ENCODE results near the gene RICTOR.
A peak's percentile ranks its signal among the peaks of the same experiment; 100 is the strongest.

Gene RICTOR

DNA sequence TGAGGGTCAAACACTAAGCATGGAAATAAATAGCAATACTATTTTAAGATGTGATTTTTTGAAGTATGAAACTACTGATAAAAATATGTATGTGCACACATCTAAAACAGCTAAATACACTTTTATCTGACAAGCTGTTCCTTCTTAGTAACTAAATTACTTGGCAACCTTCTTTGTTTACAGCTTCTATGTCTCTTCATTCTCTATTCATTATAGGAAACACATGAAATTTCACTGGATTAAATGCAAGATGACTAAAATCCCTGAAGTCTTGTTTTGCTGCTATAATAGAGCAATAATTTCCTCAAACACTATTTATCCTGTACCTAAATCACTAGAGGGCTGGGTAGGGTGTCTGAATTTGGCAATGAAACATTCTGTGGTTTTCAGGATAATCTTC is 11.7 kb downstream of the RICTOR start:
- 0 out of 2 replicates have a peak, but pooled peaks cover 3% of the 10 kb centered on the region for H3K36me3 ChIP-seq (ENCODE audit: insufficient read depth)
- no peak overlapping the region for H2AFZ ChIP-seq (ENCODE audit: low read depth)
- H3K27me3 ChIP-seq (ENCODE audit: insufficient read depth, low read depth) = no peaks in the 10 kb centered on the region
- H3K27ac ChIP-seq = no peak overlapping the region
- no peak overlapping the region for H3K4me2 ChIP-seq
- peaks cover 8% of the 10 kb centered on the region; the same call in 1 of the 2 replicates for H4K20me1 ChIP-seq (ENCODE audit: insufficient read depth)
- no peak overlapping the region for H3K4me3 ChIP-seq (IDR thresholded peaks at IDR 0.05; ENCODE audit: insufficient read depth, low read depth, low read length)
- TF ChIP-seq, protein P1, sequence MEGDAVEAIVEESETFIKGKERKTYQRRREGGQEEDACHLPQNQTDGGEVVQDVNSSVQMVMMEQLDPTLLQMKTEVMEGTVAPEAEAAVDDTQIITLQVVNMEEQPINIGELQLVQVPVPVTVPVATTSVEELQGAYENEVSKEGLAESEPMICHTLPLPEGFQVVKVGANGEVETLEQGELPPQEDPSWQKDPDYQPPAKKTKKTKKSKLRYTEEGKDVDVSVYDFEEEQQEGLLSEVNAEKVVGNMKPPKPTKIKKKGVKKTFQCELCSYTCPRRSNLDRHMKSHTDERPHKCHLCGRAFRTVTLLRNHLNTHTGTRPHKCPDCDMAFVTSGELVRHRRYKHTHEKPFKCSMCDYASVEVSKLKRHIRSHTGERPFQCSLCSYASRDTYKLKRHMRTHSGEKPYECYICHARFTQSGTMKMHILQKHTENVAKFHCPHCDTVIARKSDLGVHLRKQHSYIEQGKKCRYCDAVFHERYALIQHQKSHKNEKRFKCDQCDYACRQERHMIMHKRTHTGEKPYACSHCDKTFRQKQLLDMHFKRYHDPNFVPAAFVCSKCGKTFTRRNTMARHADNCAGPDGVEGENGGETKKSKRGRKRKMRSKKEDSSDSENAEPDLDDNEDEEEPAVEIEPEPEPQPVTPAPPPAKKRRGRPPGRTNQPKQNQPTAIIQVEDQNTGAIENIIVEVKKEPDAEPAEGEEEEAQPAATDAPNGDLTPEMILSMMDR (conservative IDR thresholded peaks at IDR 0.05; ENCODE audit: low read depth, low read length) = no peak
- peaks cover 33% of the 10 kb centered on the region for H3K4me1 ChIP-seq (ENCODE audit: low read depth, poor library complexity, severe bottlenecking)
- H3K79me2 ChIP-seq (ENCODE audit: insufficient read depth, low read depth) = peaks cover 84% of the 10 kb centered on the region
- H3K9ac ChIP-seq = no peak overlapping the region

DNA sequence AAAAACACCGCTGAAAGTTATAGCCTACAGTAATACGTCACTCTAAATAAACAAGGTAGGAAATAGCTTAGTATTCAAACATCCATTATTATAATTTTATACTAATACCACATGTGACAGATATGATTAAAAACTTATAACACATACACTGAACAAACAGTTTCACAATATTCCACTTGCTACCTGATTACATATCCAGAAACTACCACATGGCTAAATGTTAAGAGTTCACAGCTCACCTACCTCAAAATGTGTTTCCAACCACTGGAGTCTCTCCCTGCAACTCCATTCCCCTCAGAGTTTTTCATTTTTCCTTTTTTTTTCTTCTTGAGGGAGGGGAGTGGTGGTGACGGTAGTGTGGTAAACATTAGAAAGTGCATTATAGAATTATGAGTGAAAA is 12.1 kb downstream of the RICTOR start:
- H3K27me3 ChIP-seq (ENCODE audit: insufficient read depth, low read depth) = no peaks in the 10 kb centered on the region
- H3K27ac ChIP-seq = no peak overlapping the region
- H3K36me3 ChIP-seq (ENCODE audit: insufficient read depth) = 0 out of 2 replicates have a peak, but pooled peaks cover 3% of the 10 kb centered on the region
- no peak overlapping the region for H3K4me2 ChIP-seq
- no peak overlapping the region for H3K9ac ChIP-seq
- no peak overlapping the region for H2AFZ ChIP-seq (ENCODE audit: low read depth)
- peaks cover 11% of the 10 kb centered on the region; the same call in 1 of the 2 replicates for H4K20me1 ChIP-seq (ENCODE audit: insufficient read depth)
- TF ChIP-seq, protein P1 (conservative IDR thresholded peaks at IDR 0.05; ENCODE audit: low read depth, low read length) = no peak
- peaks cover 37% of the 10 kb centered on the region for H3K4me1 ChIP-seq (ENCODE audit: low read depth, poor library complexity, severe bottlenecking)
- H3K4me3 ChIP-seq (IDR thresholded peaks at IDR 0.05; ENCODE audit: insufficient read depth, low read depth, low read length) = no peak overlapping the region
- H3K79me2 ChIP-seq (ENCODE audit: insufficient read depth, low read depth) = peaks cover 84% of the 10 kb centered on the region

DNA sequence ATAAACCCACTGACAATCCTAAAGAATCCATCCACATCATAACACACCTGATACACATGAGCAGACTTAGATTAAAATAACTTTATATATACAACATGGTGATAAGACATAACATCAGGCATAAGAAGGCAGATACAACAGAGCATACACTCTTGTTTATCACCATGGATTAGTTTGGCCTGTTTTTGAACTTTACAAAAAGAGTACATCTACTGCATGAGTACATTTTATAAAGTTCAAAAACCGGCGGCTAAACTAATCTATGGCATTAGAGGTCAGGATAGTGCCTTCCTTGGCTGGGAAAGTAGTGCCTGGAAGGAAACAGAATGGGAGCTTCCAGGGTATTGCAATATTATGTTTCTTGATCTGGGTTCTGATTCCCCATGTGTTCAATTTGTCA is 15.1 kb downstream of the RICTOR start:
- Histone ChIP-seq H3K4me2 (no peak overlapping the region), H3K79me2 (ENCODE audit: insufficient read depth, low read depth) (peaks cover 81% of the 10 kb centered on the region), H4K20me1 (ENCODE audit: insufficient read depth) (peaks cover 11% of the 10 kb centered on the region; the same call in 1 of the 2 replicates), H3K27me3 (ENCODE audit: insufficient read depth, low read depth) (no peaks in the 10 kb centered on the region), H3K9ac (no peak overlapping the region), H3K27ac (no peak overlapping the region), H3K36me3 (ENCODE audit: insufficient read depth) (no peaks in the 10 kb centered on the region), H2AFZ (ENCODE audit: low read depth) (no peak overlapping the region), H3K4me3 (IDR thresholded peaks at IDR 0.05; ENCODE audit: insufficient read depth, low read depth, low read length) (no peak overlapping the region), H3K4me1 (ENCODE audit: low read depth, poor library complexity, severe bottlenecking) (peaks cover 38% of the 10 kb centered on the region)
- TF ChIP-seq, protein P1 (conservative IDR thresholded peaks at IDR 0.05; ENCODE audit: low read depth, low read length) = no peak

DNA sequence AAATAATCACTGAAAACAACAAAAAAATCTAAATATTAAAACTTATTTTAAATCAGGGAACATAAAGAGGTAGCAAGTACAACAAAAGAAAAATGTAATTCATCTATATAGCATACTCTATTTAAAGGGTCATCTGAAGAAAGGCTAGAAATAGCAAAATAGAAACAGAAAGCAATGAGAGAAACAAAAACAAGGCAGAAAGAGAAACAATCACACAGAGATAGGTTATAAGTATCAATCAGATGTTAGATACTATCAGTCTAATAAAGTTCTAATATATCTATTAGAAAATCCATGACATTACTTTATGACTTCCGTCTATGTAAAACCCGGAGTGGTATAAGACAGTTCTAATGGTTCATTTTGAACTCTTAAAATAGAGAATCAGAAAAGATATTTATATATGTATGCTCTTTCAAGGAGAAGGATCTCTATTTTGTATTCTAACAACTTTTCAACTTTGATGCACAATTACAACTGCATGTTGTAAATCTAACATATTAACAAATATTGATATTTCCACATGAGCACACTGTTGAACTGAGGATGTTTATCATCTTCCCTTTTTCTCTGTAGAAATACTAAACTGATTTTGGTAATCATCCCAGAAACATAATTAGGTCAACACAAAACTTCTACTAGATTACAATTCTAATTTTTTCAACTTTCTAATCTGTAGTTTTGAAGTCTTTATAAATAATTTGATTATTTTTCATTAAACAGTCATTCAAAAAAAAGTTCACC is 15.8 kb downstream of the RICTOR start:
- Histone ChIP-seq H3K4me1 (ENCODE audit: low read depth, poor library complexity, severe bottlenecking) (peaks cover 32% of the 10 kb centered on the region), H4K20me1 (ENCODE audit: insufficient read depth) (peaks cover 11% of the 10 kb centered on the region; the same call in 1 of the 2 replicates), H3K4me2 (peak overlapping the region; percentile 91)

More for the DNA sequence above, 15.8 kb downstream of the RICTOR start:
- Histone ChIP-seq H3K36me3 (ENCODE audit: insufficient read depth) (no peaks in the 10 kb centered on the region), H3K27ac (peak overlapping the region; percentile 49; the same call in 1 of the 2 replicates), H3K4me3 (IDR thresholded peaks at IDR 0.05; ENCODE audit: insufficient read depth, low read depth, low read length) (no peak overlapping the region), H3K79me2 (ENCODE audit: insufficient read depth, low read depth) (peaks cover 76% of the 10 kb centered on the region), H2AFZ (ENCODE audit: low read depth) (no peak overlapping the region), H3K27me3 (ENCODE audit: insufficient read depth, low read depth) (no peaks in the 10 kb centered on the region), H3K9ac (peak overlapping the region; percentile 16; the same call in 1 of the 2 replicates)
- TF ChIP-seq, protein P1 (conservative IDR thresholded peaks at IDR 0.05; ENCODE audit: low read depth, low read length) = no peak
